Adrenal gland (tissue), 12 donors: ENCODE data around the gene IRS2. TPM values are rescaled to one million over a fixed set of nuclear protein-coding genes. Genes with fewer than 3 reads are reported as not detected.
A peak's percentile ranks its signal among the peaks of the same experiment; 100 is the strongest.

Source experiments
- DNase-seq, 7 donors: peaks; one replicate each; pipeline ENCODE4 v3.0.0-alpha.2; 2019 to 2020
- H3K27ac ChIP-seq, 5 donors: fragments of 200-600 bp; sonication (generic) in 4 of 5; 1 replicate in 3 of 5; 2 replicates in 2 of 5; pipeline versions ENCODE4 v1.5.1 to v1.8.0; 2016 to 2020; ENCODE audit warnings: mild to moderate bottlenecking in 1 of 5
- H3K27me3 ChIP-seq: fragments of 200-600 bp; 2 replicates; pipeline ENCODE4 v1.8.0; 2021
- H3K36me3 ChIP-seq, 2 donors: fragments of 200-600 bp; replicated peaks in 1 of 2; 1 replicate in 1 of 2; 2 replicates in 1 of 2; pipeline versions ENCODE4 v1.5.1 to v1.8.0; 2018 to 2022
- H3K4me1 ChIP-seq, 2 donors: fragments of 200-600 bp; replicated peaks in 1 of 2; 1 replicate in 1 of 2; 2 replicates in 1 of 2; pipeline versions ENCODE4 v1.5.1 to v1.8.0; 2018 to 2021
- H3K4me3 ChIP-seq, 4 donors: fragments of 200-600 bp; sonication (generic) in 3 of 4; one replicate each; pipeline ENCODE4 v1.5.1; 2016 to 2018
- H3K9me3 ChIP-seq, 3 donors: fragments of 200-600 bp; sonication (generic) in 1 of 3; replicated peaks in 1 of 3; 1 replicate in 2 of 3; 2 replicates in 1 of 3; pipeline versions ENCODE4 v1.5.1 to v1.8.0; 2016 to 2021
- CTCF ChIP-seq, 6 experiments: fragments of 450-650 bp in 4 of 6; fragments of 200-600 bp in 2 of 6; sonication (generic) in 1 of 6; IDR thresholded peaks; 1 replicate in 5 of 6; 2 replicates in 1 of 6; pipeline versions ENCODE4 v1.5.1 to v1.8.0; 2016 to 2021; ENCODE audit warnings: antibody characterized with exemption in 6 of 6, mild to moderate bottlenecking in 2 of 6, moderate library complexity in 1 of 6
- POLR2A ChIP-seq, 2 donors: fragments of 450-650 bp; IDR thresholded peaks; one replicate each; pipeline ENCODE4 v1.6.1; 2017; ENCODE audit warnings: antibody characterized with exemption in 2 of 2, mild to moderate bottlenecking in 2 of 2, moderate library complexity in 1 of 2
- WGBS, 4 donors: extraction: QIAGEN DNeasy Blood & Tissue Kit in 2 of 4; methylation state at CpG; one replicate each; pipeline versions ENCODE4 v1.1.5 to v1.1.7; 2013 to 2017; 5-methylcytosine and 5-hydroxymethylcytosine counted together
- intact Hi-C, 2 donors: fragments of 100-400 bp; cut with DNase I; formaldehyde crosslinking; loops; one replicate each; pipeline versions ENCODE4 v1.14.1 to v1.15.0; 2022 to 2023
- polyA plus RNA-seq, 3 donors: library from polyadenylated mRNA; stranded (reverse); fragments of 200-250 nt in 2 of 3; fragments of 350-450 nt in 1 of 3; fragmentation: Illumina TruSeq in 1 of 3; extraction: RNeasy Lipid Tissue Mini Kit (QIAGEN cat#74804) in 1 of 3; gene quantifications; one replicate each; pipeline ENCODE4 v1.2.3, GENCODE V29; 2013 to 2014
- total RNA-seq, 9 donors: library from RNA; depleted of rRNA in 4 of 9; stranded (reverse); fragments of >200 nt in 4 of 9; fragments of 120-200 nt in 1 of 9; fragmentation: NEBNext Ultra II Directional in 1 of 9; extraction: Animal tissue kit (Norgen Biotek cat#: 25700) in 1 of 9; gene quantifications; one replicate each; pipeline versions ENCODE4 v1.1.0 to v1.2.4, GENCODE V29; 2013 to 2023
- donor health status: healthy with polysubstance abuse.
- donor health status: Bipolar disorder and iron deficiency.
- donor health status: DM: yes; HTN: yes; CAD: no.
- donor health status: DM: no; HTN: no; CAD: no.
- donor health status: DM: no; HTN: no; CAD: no.
- donor health status: DM: yes; HTN: yes; CAD: no.

The IRS2 gene
- total and polyA plus RNA-seq, 12 donors = 11.0 to 84.2 (median 47.4) TPM

GRCh38 chr13:109790942-109791605 is 4.7 kb upstream of the IRS2 start:
- no peaks in the 10 kb centered on the region for H3K36me3 ChIP-seq
- H3K27me3 ChIP-seq = no peaks in the 10 kb centered on the region
- intact Hi-C loops = no loop called here
- peak in 5 of 7 donors; percentile 40 to 59 (median 47) for DNase-seq
- H3K9me3 ChIP-seq = peaks cover 0 to 5% (median 0%) of the 10 kb centered on the region in 3 donors
- peak in 1 of 2 donors; percentile 9 for TF ChIP-seq POLR2A (IDR thresholded peaks at IDR 0.05)
- TF ChIP-seq CTCF (IDR thresholded peaks at IDR 0.05) = peak in 5 of 6 experiments; percentile 22 to 46 (median 39)
- peaks cover 4 to 29% of the 10 kb centered on the region in 2 donors for H3K4me1 ChIP-seq
- peak overlapping the region in 1 of 4 donors; percentile 9 for H3K4me3 ChIP-seq
- WGBS, 4 donors = 17 to 24% (median 22%) methylated on average over 7 of the region's 7 CpGs
- peak overlapping the region in 3 of 5 donors; percentile 45 to 70 (median 66) for H3K27ac ChIP-seq

DNA sequence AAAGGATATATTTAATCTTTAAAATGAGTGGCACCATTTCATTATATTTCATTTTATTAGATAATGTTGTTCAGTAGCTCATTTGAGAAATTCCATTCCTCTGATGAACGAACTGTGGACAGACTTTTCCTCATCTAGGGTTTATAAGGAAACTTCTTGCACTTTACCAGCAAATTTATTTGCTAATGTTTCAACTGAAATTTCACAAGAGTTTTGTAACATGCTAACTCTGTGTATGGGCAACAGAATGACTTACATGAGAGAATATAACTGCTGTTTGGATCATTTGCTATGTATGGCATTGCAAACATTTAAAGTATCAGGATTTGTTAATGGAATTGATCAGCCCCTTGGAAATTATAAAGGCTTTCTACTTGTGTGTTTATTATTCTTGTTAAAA is 3.7 kb upstream of the IRS2 start:
- Histone ChIP-seq H3K9me3 (peaks cover 0 to 5% (median 0%) of the 10 kb centered on the region in 3 donors), H3K4me1 (peaks cover 4 to 29% of the 10 kb centered on the region in 2 donors), H3K36me3 (no peaks in the 10 kb centered on the region), H3K4me3 (no peak overlapping the region), H3K27ac (peak overlapping the region in 1 of 5 donors; percentile 66), H3K27me3 (no peaks in the 10 kb centered on the region)
- no peak for DNase-seq
- no peak for TF ChIP-seq POLR2A (IDR thresholded peaks at IDR 0.05)
- 72 to 81% (median 75%) methylated on average over 1 of the region's 1 CpG for WGBS, 4 donors
- intact Hi-C loops = no loop called here

GRCh38 chr13:109789262-109789661 is 2.9 kb upstream of the IRS2 start:
- Histone ChIP-seq H3K9me3 (peaks cover 0 to 5% (median 0%) of the 10 kb centered on the region in 3 donors), H3K4me3 (no peak overlapping the region), H3K27ac (peak overlapping the region in 4 of 5 donors; percentile 6 to 93 (median 22)), H3K36me3 (peaks cover 0 to 1% of the 10 kb centered on the region in 2 donors), H3K27me3 (no peaks in the 10 kb centered on the region), H3K4me1 (peaks cover 4 to 30% of the 10 kb centered on the region in 2 donors)
- TF ChIP-seq POLR2A (IDR thresholded peaks at IDR 0.05) (no peak), CTCF (IDR thresholded peaks at IDR 0.05) (no peak)
- intact Hi-C loops = loop anchor here (5.0 to 10.0 kb wide), 4 partner anchors 74 to 644 kb away; no protein-coding TSS in a partner anchor
- WGBS, 4 donors = 20 to 30% (median 25%) methylated on average over 2 of the region's 2 CpGs
- DNase-seq = peak in 6 of 7 donors; percentile 47 to 73 (median 60)

GRCh38 chr13:109788372-109789111 is 2.2 kb upstream of the IRS2 start:
- Histone ChIP-seq H3K9me3 (peaks cover 0 to 4% (median 0%) of the 10 kb centered on the region in 3 donors), H3K27ac (peak overlapping the region in 4 of 5 donors; percentile 6 to 93 (median 22)), H3K4me3 (no peak overlapping the region), H3K4me1 (peaks cover 4 to 37% of the 10 kb centered on the region in 2 donors), H3K27me3 (no peaks in the 10 kb centered on the region), H3K36me3 (peaks cover 0 to 9% of the 10 kb centered on the region in 2 donors)
- TF ChIP-seq CTCF (IDR thresholded peaks at IDR 0.05) (no peak), POLR2A (IDR thresholded peaks at IDR 0.05) (no peak)
- intact Hi-C loops = loop anchor here (5.0 to 10.0 kb wide), 4 partner anchors 74 to 644 kb away; no protein-coding TSS in a partner anchor
- no peak for DNase-seq
- WGBS, 4 donors = 78 to 84% (median 79%) methylated on average over 7 of the region's 7 CpGs
